PFSK-1 (cell line): ENCODE results near the gene AUTS2.

ENCODE experiments used
- FOXP2 ChIP-seq: optimal IDR thresholded peaks from 2 replicates; pipeline ENCODE3; 2011; ENCODE audit warnings: borderline replicate concordance, control low read depth, inconsistent platforms; ENCODE audit not compliant: insufficient read depth; ENCODE audit errors: extremely low read length, extremely low read depth
- POLR2AphosphoS5 ChIP-seq: IDR thresholded peaks from 2 replicates; pipeline ENCODE4 v1.6.1; 2012; ENCODE audit warnings: low read depth, mild to moderate bottlenecking, control low read depth, low read length, moderate library complexity
- REST ChIP-seq, 2 experiments: IDR thresholded peaks; 2 replicates each; pipeline versions ENCODE4 v1.6.1 to v1.8.0; 2011 to 2012; ENCODE audit warnings: low read depth in 2 of 2, low read length in 2 of 2, control low read depth in 1 of 2, inconsistent platforms in 1 of 2, mild to moderate bottlenecking in 1 of 2, moderate library complexity in 1 of 2; ENCODE audit not compliant: insufficient read depth in 1 of 2
- SIN3A ChIP-seq: IDR thresholded peaks from 2 replicates; pipeline ENCODE4 v1.6.1; 2012; ENCODE audit warnings: mild to moderate bottlenecking, low read length, moderate library complexity, borderline replicate concordance; ENCODE audit not compliant: insufficient read depth
- TAF1 ChIP-seq: IDR thresholded peaks from 2 replicates; pipeline ENCODE4 v1.6.1; 2012; ENCODE audit warnings: low read length, control low read depth, borderline replicate concordance; ENCODE audit not compliant: insufficient read depth

AUTS2 gene

GRCh38 chr7:69780379-69780778 lies 182.1 kb downstream of the AUTS2 start:
- no peak for TF ChIP-seq TAF1

GRCh38 chr7:69781412-69781846 lies 183.2 kb downstream of the AUTS2 start:
- TF ChIP-seq TAF1 (no peak), FOXP2 (no peak), POLR2AphosphoS5 (no peak), REST (IDR thresholded peaks at IDR 0.05; ENCODE audit: insufficient read depth in 1 of 2, low read depth in 2 of 2, low read length in 2 of 2) (no peak), SIN3A (no peak)

- TF ChIP-seq POLR2AphosphoS5 (no peak), REST (IDR thresholded peaks at IDR 0.05; ENCODE audit: insufficient read depth in 1 of 2, low read depth in 2 of 2, low read length in 2 of 2) (no peak), TAF1 (no peak), SIN3A (no peak), FOXP2 (no peak)
These were observed 184.8 kb downstream of the AUTS2 start for GRCh38 chr7:69782917-69783684.

- no peak for TF ChIP-seq POLR2AphosphoS5
- TF ChIP-seq FOXP2: no peak
- no peak for TF ChIP-seq TAF1
- no peak for TF ChIP-seq REST (IDR thresholded peaks at IDR 0.05; ENCODE audit: insufficient read depth in 1 of 2, low read depth in 2 of 2, low read length in 2 of 2)
- no peak for TF ChIP-seq SIN3A
These were observed 188.6 kb downstream of the AUTS2 start for GRCh38 chr7:69786730-69787395.

GRCh38 chr7:69787736-69788431 lies 189.6 kb downstream of the AUTS2 start:
- TF ChIP-seq FOXP2 (no peak), SIN3A (no peak), POLR2AphosphoS5 (no peak), TAF1 (no peak), REST (IDR thresholded peaks at IDR 0.05; ENCODE audit: insufficient read depth in 1 of 2, low read depth in 2 of 2, low read length in 2 of 2) (no peak; a peak in 1 of 4 replicates)
